LNCAP (cell line): ENCODE measurements around the gene HVCN1.

ENCODE experiments used
- TF ChIP-seq, protein P1 (sequence below): fragments of 450-650 bp; IDR thresholded peaks from 2 replicates; pipeline ENCODE4 v1.5.1; 2017; ENCODE audit warnings: mild to moderate bottlenecking

HVCN1 gene

DNA sequence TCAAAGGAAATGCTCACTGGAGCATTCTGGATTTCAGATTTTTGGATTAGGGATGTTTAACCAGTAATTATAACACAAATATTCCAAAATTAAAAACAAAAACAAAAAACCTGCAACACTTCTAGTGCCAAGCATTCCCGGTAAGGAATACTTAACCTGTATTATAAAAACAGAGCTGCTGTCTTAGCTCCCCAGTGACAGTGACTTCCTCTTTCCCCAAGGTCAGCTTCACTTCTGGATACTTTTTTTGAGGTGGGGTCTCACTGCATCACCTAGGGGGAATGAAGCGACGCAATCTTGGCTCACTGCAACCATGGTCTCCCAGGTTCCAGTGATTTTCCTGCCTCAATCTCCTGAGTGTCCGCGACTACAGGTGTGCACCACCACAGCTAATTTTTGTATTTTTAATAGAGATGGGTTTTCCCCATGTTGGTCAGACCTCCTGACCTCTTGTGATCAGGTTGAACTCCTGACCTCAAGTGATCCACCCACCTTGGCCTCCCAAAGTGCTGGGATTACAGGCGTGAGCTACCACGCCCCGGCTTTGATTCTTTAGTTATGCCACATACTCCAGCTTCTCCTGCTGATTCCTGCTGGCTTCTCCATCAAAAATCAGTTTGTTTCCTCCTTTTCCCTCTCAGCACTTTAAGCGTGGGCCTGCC is 37.9 kb upstream of the HVCN1 start:
- TF ChIP-seq, protein P1, sequence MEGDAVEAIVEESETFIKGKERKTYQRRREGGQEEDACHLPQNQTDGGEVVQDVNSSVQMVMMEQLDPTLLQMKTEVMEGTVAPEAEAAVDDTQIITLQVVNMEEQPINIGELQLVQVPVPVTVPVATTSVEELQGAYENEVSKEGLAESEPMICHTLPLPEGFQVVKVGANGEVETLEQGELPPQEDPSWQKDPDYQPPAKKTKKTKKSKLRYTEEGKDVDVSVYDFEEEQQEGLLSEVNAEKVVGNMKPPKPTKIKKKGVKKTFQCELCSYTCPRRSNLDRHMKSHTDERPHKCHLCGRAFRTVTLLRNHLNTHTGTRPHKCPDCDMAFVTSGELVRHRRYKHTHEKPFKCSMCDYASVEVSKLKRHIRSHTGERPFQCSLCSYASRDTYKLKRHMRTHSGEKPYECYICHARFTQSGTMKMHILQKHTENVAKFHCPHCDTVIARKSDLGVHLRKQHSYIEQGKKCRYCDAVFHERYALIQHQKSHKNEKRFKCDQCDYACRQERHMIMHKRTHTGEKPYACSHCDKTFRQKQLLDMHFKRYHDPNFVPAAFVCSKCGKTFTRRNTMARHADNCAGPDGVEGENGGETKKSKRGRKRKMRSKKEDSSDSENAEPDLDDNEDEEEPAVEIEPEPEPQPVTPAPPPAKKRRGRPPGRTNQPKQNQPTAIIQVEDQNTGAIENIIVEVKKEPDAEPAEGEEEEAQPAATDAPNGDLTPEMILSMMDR = no peak

DNA sequence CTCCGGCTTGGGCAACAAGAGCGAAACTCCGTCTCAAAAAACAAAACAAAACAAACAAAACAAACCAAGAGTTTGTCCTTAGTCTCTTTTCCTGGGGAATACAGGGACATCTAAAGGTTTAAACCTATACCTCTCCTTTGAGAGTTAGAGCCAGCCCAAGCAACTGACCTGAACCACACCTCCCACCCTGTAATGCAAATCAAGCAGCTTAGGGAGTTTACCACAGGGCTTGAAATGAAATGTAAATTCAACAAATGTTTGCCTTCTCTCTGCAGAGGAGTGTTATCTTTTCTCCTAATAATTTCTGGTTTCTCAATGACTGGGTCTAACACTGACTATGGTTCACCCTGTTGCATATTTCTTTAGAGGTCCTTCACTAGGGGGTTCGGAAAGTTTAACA is 37.1 kb upstream of the HVCN1 start:
- TF ChIP-seq, protein P1 = no peak

DNA sequence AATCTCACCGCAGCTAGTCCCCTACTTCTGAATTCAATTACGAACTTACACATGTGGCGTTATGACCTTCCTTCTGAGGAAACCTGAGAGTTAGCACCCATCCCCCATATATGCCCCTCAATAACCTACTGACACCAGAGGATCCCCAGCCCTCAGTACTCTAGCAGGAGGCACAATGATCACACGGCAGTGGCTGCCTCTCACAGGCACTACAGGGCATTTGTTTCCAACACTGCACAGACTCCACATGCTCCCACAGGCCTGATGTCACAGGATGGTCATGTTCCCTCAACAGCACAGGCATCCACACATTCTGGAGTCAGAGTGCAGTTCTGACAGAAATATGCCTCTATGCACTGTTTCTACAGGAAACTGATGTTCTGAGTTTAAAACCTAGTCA is 36.4 kb upstream of the HVCN1 start:
- TF ChIP-seq, protein P1 = no peak

DNA sequence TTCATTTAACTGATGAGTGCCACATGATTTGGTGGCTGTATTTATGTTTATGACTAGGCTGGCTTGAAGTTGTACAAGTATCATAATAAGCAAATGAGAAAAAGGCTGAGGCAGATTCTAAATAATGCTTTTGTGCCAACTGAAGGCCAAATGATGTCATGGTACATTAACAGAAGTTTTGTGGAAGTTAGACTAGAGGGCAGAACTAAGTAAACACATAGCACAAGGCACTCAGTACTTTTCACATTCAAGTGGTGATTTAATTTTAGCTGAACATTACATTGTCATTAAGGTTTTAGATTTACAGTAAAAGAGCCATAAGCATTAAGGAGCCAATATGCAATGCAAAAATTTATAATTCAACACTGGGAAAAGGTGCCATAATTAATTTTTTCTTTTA is 32.7 kb upstream of the HVCN1 start:
- TF ChIP-seq, protein P1 = no peak

DNA sequence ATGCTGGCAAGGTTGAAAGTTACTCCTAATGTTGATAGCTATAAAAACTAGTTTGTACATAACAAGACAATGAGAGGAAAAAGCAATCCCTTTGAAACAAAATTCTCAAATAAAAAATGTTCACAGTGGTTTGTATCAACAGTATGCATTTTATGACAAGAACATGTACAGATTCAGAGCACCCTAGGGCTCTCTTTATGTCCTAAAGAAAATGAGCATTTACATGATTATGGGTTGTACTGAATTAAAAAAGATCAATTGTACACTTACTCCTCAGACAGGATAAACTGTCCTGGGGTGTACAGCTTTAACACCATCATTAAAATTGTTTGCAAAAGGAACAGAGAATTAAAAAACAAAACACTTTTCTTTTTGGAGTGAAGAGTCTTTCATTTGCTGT is 31.6 kb upstream of the HVCN1 start:
- TF ChIP-seq, protein P1 = no peak

DNA sequence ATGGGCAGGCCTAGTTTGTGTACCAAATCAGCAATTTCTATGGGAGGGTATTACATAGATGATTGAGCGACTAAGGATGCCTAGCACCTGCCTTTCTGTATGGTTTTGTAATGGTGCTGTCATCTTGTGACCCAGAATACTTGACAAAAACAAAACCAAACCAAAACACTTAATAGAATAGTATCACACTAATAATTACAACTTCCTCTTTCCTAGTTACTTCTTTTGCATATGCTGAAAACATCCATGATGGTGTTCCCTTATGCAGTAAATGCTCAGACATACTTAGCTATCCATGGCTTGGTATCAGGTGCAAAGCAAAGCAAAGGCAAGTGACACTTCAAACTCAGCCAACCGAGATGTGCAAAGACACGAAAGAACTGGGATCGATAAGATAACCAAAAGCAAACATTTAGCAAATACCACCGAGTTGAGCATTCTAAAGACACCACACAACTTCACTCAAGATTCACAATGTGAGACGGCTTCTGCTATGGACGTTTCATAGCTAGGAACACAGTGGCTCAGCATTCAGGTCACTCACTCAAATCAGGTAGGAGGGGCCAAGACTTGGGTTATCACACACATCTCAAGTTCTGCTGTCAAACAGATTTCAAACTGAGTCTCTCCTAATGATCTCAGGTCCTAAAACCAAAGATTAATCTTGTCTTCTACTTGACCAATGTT is 29.4 kb upstream of the HVCN1 start:
- TF ChIP-seq, protein P1 = no peak

DNA sequence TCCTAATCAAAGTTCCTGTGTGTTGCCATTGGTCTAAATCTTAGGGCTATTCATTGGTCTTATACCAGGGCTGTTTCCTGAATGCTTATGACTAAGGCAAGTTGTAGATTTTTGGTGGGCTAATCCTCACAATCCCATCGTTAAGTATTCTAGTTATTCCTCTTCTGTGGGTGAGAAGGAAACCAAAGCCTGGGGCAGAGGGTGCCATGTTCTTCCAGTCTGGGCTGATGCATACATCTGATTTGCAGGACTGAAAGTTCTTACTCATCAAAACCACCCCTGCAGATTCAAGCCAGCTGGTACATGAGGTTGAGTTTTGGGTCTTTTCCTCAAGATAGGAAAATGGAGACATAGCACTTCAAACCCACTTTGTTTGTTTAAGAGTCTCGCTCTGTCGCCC is 28.1 kb upstream of the HVCN1 start:
- TF ChIP-seq, protein P1 = no peak
